Sciatic nerve (tissue), 2 donors: ENCODE results near the gene NKX2-4. TPM values are rescaled to one million over a fixed set of nuclear protein-coding genes. Genes with fewer than 3 reads are reported as not detected.

Experiments
- ATAC-seq: fragments of 200-7000 bp; cut with Tn5 transposase; one replicate; pipeline ENCODE4 v1.9.1; 2020; ENCODE audit warnings: mild to moderate bottlenecking, moderate library complexity
- DNase-seq: peaks from one replicate; pipeline ENCODE4 v3.0.0-alpha.2; 2020; ENCODE audit warnings: low spot score
- intact Hi-C: fragments of 100-400 bp; cut with DNase I; formaldehyde crosslinking; loops from one replicate; pipeline ENCODE4 v1.14.2; 2022
- total RNA-seq: library from RNA; stranded (reverse); fragmentation: NEBNext Ultra II Directional; extraction: Animal tissue kit (Norgen Biotek cat#: 25700); gene quantifications from one replicate; pipeline ENCODE4 v1.2.1, GENCODE V29; 2021
- donor health status: DM: no; HTN: no; CAD: no.
- donor health status: DM: no; HTN: no; CAD: no.

Gene NKX2-4
- total RNA-seq, 1 donor from 2014 or later, result not detected

DNA sequence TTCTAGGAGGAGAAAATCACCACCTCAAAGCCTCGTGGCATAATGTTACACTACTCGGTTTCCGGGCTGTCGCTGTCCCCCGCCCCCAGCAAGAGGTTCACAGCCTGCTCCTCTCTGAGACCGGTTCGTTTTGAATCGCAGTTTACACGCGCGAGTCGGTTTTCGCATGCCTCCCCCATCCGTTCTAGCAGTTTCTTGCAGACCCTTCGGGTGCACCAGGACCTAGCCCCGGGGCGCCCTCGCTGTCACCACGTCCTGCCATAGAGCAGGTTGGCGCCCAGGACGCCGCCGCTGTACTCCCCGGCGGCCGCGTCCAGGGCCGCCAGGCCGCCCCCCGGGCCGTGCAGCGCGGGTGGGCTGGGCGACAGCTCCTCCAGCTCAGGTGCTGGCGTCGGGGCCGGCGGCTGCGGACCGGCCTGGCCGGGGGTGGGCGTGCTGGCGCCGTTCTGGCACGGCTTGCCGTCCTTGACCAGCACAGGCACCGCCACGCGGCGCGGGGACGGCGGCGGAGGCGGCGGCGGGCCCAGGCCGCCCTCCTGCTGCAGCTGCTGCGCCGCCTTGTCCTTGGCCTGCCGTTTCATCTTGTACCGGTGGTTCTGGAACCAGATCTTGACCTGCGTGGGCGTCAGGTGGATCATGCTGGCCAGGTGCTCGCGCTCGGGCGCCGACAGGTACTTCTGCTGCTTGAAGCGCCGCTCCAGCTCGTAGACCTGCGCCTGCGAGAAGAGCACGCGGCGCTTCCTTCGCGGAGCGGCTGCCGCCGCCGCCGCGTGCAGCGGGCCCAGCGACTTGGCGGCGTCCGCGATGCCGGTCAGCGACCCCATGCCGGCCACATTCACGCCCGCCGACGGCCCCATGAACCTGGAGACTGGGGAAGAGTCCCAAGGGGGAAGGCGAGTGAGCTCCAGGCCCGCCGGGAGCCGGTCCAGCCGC is 1.4 kb downstream of the NKX2-4 start:
- DNase-seq (no peak), ATAC-seq (no peak)
- intact Hi-C loops, result no loop called here

GRCh38 chr20:21395051-21395665 is 2.2 kb downstream of the NKX2-4 start:
- DNase-seq (no peak), ATAC-seq (no peak)
- intact Hi-C loops, result no loop called here

- ATAC-seq (no peak), DNase-seq (no peak)
- intact Hi-C loops, result no loop called here
These were observed 2.8 kb downstream of the NKX2-4 start for GRCh38 chr20:21394551-21394950.

GRCh38 chr20:21393816-21394519 is 3.4 kb downstream of the NKX2-4 start:
- DNase-seq (no peak), ATAC-seq (no peak)
- intact Hi-C loops, result no loop called here

DNA sequence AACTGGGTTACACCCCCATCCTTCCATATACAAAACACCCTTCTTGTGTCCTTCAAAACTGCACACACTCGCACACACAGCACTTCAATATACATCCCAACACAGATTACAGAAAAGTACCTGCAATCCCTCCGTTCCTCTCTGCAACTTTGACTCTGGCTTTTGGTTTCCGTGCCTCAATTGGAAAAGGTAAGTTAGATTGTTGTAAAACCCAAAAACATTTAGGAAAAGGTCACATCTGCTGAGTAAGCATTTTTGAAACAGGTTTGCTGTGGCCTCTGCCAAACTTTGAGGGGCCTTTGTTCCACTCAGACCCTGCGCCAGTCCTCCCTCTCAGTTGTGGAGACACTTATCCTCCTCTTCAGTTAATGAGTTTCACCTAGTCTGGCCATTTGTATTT is 4.2 kb downstream of the NKX2-4 start:
- no peak for ATAC-seq
- DNase-seq, result no peak
- intact Hi-C loops, result no loop called here

GRCh38 chr20:21391972-21392352 is 5.4 kb downstream of the NKX2-4 start:
- intact Hi-C loops, result no loop called here
- no peak for DNase-seq
- no peak for ATAC-seq

DNA sequence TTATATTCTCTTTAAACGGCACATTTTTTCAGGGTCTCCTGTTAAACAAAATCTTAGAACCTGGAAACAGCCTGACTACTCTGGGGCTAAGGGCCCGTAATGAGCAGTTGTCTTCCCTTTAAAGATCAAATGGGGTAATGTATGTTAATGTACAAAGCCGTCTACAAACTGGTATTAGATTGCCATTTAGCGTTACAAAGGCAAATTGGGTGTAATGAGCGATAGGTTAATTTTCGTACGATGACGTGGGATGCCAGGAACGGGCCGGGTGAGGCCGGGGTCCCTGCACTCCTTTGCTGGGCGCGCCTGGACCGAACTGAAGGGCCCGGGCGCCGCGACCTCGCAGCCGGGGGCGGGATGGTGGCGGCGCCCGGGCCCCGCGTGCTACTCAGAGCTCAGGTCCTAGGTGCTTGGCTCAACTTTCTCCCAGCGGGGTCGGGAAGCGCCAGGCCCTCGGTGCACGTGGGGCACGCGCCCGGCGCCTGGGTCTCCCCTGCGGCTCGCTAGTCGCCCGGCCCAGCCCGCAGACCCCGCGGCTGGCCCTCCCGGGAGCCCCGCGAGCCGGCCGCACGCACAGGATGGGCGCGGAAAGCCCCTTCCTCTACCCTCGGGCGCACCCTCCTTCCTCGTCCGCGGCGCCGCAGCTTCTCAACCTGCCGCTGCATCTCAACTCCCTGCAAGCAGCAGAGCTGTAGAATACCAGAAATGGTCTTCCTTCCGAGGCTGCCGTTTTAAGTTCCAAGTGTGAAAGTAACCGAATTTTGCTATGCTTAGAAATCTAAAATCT is 5.9 kb downstream of the NKX2-4 start:
- intact Hi-C loops, result no loop called here
- no peak for ATAC-seq

DNA sequence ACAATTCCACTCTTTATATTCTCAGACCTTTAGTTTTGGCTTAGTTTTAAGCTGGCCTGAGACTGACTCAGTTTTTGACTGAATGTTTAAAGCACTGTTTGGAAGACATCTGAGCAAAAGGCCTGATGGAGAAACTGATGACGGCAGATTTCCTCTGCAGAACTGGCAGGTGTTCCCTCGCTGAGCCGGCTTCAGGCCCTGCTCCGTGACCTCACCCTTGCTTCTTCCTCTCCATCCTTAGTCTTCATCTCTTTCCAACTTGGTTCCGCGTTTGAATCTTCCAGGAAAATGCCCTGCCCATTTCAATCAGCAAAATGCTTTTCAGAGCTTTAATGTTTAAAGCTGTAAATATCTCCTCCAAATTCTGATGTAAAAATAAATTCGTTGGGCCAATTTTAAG is 6.6 kb downstream of the NKX2-4 start:
- ATAC-seq (no peak), DNase-seq (no peak)
- intact Hi-C loops, result no loop called here

More for the DNA sequence above, 5.9 kb downstream of the NKX2-4 start:
- no peak for DNase-seq

DNA sequence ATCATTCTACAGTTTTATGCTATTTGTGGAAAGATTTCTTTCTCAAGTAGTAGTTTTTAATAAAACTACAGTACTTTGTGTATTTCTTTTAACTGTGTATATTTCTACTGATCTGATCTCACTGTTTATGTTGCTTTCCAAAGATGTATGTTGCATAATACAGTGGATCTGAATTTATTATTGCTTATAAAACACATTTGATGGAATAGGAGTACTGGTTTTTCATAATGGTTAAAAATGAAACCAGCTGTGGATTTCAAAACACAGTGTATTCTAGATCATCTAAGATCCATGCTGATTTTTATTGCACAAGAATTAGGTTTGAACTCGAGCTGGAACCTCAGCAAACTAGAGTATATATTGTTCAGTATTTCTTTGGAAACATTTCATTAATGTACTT is 8.0 kb downstream of the NKX2-4 start:
- DNase-seq (no peak), ATAC-seq (no peak)
- intact Hi-C loops, result no loop called here

DNA sequence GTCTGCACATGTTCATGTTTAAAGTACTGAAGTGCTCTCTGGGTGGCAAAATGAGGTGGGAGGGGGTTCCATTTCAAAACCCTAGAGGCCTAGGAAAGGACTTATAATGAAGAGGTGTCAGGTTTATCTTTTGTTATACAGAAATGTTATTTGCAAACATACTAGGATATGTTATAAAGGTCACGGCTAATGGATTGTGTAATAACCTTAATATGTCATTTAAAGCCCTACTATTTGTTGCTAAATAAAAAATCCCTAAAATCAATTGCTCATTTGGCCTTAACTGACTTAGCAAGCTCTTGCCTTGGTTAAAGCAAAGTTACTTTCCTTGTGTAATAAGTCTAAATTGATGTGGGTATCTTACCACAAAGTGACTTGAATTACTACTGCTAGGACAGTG is 8.8 kb downstream of the NKX2-4 start:
- intact Hi-C loops, result no loop called here
- ATAC-seq (no peak), DNase-seq (no peak)

GRCh38 chr20:21387528-21387927 is 9.8 kb downstream of the NKX2-4 start:
- ATAC-seq, result no peak
- DNase-seq, result no peak
- intact Hi-C loops, result no loop called here

GRCh38 chr20:21386111-21386510 is 11.2 kb downstream of the NKX2-4 start:
- no peak for ATAC-seq
- no peak for DNase-seq
- intact Hi-C loops, result no loop called here

DNA sequence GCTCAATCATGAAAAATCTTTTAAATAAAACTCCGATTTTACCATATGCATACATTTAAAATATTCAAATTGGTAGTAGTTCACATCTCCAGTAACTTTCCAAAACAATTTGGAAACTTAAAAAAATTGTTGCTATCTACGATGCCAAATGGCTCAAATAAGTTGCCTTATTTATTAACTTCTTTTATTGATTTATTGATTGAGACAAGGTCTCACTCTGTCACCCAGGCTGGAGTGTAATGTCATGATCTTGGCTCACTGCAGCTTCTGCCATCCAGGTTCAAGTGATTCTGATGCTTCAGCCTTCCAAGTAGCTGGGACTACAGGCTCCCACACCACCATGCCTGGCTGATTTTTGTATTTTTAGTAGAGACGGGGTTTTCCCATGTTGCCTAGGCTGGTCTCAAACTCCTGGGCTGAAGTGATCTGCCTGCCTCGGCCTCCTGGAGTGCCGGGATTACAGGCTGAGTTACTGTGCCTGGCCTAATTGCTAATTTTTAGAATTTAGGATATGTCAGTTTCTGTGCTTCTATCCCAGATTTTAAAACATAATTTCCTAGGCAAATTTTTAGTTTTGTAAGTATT is 12.9 kb downstream of the NKX2-4 start:
- intact Hi-C loops, result no loop called here
- DNase-seq, result no peak
- no peak for ATAC-seq

DNA sequence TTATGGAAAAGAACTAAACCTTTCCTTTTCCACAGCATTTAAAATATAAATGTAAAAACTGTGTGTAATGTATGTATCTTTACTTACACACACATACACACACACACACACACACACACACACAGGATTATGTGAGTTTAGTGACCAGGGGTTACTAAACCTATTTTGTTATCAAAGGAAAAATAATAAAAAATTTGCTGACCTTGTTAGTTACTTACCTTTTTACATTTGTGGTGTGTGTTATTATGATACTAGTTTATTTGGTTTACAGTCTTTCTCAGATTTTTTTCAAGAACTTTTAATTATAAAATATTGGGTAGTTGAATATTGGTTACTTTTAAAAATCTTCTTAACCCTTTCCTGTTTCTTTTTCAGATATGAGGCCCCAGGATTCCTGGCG is 15.7 kb downstream of the NKX2-4 start:
- intact Hi-C loops, result no loop called here
- no peak for ATAC-seq
- DNase-seq, result no peak

GRCh38 chr20:21380711-21381110 is 16.6 kb downstream of the NKX2-4 start:
- ATAC-seq, result no peak
- no peak for DNase-seq
- intact Hi-C loops, result no loop called here

DNA sequence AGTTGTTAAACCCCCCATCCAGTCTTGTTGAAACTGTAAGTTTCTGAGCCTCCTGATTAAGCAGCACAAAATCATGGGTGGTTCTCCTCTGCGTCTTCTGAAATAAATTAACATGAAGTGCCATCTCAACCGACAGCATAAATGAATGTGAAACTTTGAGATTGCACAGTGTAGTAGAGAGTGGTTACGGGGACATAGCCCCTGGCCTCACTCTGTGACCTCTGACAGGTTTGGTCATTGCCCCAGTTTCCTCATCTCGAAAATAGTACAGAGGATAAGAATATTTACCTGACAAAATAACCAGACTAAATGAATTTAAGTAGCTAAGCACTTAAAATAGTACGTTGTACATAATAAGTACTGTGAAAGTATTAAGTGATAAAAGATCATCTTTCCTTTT is 19.1 kb downstream of the NKX2-4 start:
- ATAC-seq, result no peak
- intact Hi-C loops, result no loop called here
- no peak for DNase-seq

GRCh38 chr20:21377701-21378100 is 19.6 kb downstream of the NKX2-4 start:
- DNase-seq (no peak), ATAC-seq (no peak)
- intact Hi-C loops, result no loop called here

DNA sequence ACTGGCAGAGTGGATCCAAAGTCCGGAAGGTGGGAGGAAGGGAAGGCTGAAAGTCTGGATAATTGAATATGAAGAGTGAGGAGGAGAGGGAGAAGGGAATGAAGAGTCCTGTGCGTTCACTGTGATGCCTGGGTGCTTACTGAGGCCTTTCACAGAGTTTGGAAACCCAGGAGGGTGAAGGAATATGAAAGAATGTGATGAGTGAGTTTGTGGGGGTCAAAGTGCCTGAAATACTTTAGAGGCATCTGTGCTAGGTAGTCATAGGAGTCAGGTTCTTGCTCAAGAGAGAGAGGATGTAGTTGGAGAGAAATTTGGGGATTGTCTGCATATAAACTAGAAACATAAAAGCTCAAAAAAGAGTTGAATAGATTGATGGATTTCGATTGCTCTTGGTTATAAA is 20.7 kb downstream of the NKX2-4 start:
- ATAC-seq (no peak), DNase-seq (no peak)
- intact Hi-C loops, result no loop called here

GRCh38 chr20:21373436-21373835 is 23.9 kb downstream of the NKX2-4 start:
- DNase-seq, result no peak
- no peak for ATAC-seq
- intact Hi-C loops, result no loop called here
